PC-3 (cell line): Measurements from ENCODE around the gene MAMLD1. TPM values are rescaled to one million over a fixed set of nuclear protein-coding genes. Genes with fewer than 3 reads are reported as not detected.

Source experiments
- ATAC-seq: fragments of 200-7000 bp; cut with Tn5 transposase; 2 replicates; pipeline ENCODE4 v1.9.1; 2020; ENCODE audit warnings: mild to moderate bottlenecking, moderate library complexity
- BruUV-seq: library from RNA; stranded (reverse); fragments of 400-500 nt; replicated peaks from 2 replicates; lab custom pipeline; 2021; lab: Mats Ljungman, UMichigan
- CTCF ChIA-PET: fragments of 300-600 bp; sonication (Branson Sonifier 250); formaldehyde crosslinking; loops from one replicate; lab custom pipeline; 2022; ENCODE audit warnings: antibody characterized with exemption; lab: Charles Lee
- POLR2A ChIA-PET: fragments of 300-600 bp; sonication (Branson Sonifier 250); formaldehyde crosslinking; loops from one replicate; lab custom pipeline; 2022; ENCODE audit warnings: antibody characterized with exemption; ENCODE audit not compliant: unreplicated experiment; lab: Charles Lee
- DNase-seq: peaks from one replicate; pipeline ENCODE4 v3.0.0-alpha.2; 2015
- H2AFZ ChIP-seq: fragments of 300-600 bp; sonication (generic); 2 replicates; pipeline ENCODE4 v1.6.0; 2016; ENCODE audit warnings: antibody characterized with exemption, low read length
- H3F3A ChIP-seq: fragments of 300-600 bp; sonication (generic); one replicate; pipeline ENCODE4 v1.6.0; 2017; ENCODE audit warnings: antibody characterized with exemption, low read length, control low read depth, mild to moderate bottlenecking; ENCODE audit not compliant: unreplicated experiment
- H3K27ac ChIP-seq: fragments of 300-600 bp; sonication (generic); 2 replicates; pipeline ENCODE4 v1.5.1; 2016; ENCODE audit warnings: mild to moderate bottlenecking, low read length
- H3K27me3 ChIP-seq: fragments of 300-600 bp; sonication (generic); 2 replicates; pipeline ENCODE4 v1.6.1; 2016; ENCODE audit warnings: low read length, mixed read lengths
- H3K36me3 ChIP-seq: fragments of 300-600 bp; sonication (generic); 2 replicates; pipeline ENCODE4 v1.6.1; 2016; ENCODE audit warnings: low read depth, mixed run types, low read length, mixed read lengths
- H3K4me1 ChIP-seq: fragments of 300-600 bp; sonication (generic); 2 replicates; pipeline ENCODE4 v1.5.1; 2016; ENCODE audit warnings: low read length; ENCODE audit not compliant: insufficient read depth
- H3K4me2 ChIP-seq: fragments of 300-600 bp; sonication (generic); 2 replicates; pipeline ENCODE4 v1.6.0; 2016; ENCODE audit warnings: low read length
- H3K4me3 ChIP-seq: fragments of 300-600 bp; sonication (generic); 2 replicates; pipeline ENCODE4 v1.5.1; 2016; ENCODE audit warnings: mild to moderate bottlenecking, low read length, mixed read lengths
- H3K79me2 ChIP-seq: fragments of 300-600 bp; sonication (generic); 2 replicates; pipeline ENCODE4 v1.6.1; 2017; ENCODE audit warnings: low read length, mixed read lengths
- H3K9ac ChIP-seq: fragments of 300-600 bp; sonication (generic); 2 replicates; pipeline ENCODE4 v1.6.0; 2016; ENCODE audit warnings: mild to moderate bottlenecking, low read length
- H3K9me2 ChIP-seq: fragments of 300-600 bp; sonication (generic); replicated peaks from 2 replicates; pipeline ENCODE4 v1.6.1; 2016; ENCODE audit warnings: mixed run types, low read length, mixed read lengths
- H3K9me3 ChIP-seq: fragments of 300-600 bp; sonication (generic); 2 replicates; pipeline ENCODE4 v1.6.1; 2016; ENCODE audit warnings: low read length, mixed read lengths
- H4K20me1 ChIP-seq: fragments of 300-600 bp; sonication (generic); 2 replicates; pipeline ENCODE4 v1.6.1; 2016; ENCODE audit warnings: low read length, mixed read lengths
- EZH2 ChIP-seq: fragments of 300-600 bp; sonication (generic); IDR thresholded peaks from one replicate; pipeline ENCODE4 v1.6.1; 2017; ENCODE audit warnings: antibody characterized with exemption, mild to moderate bottlenecking, low read length; ENCODE audit not compliant: unreplicated experiment
- EZH2phosphoT487 ChIP-seq: fragments of 300-600 bp; sonication (generic); IDR thresholded peaks from 2 replicates; pipeline ENCODE4 v1.6.1; 2018; ENCODE audit warnings: mild to moderate bottlenecking, antibody characterized with exemption, low read length, borderline replicate concordance
- intact Hi-C: fragments of 100-400 bp; cut with micrococcal nuclease; formaldehyde crosslinking; loops from 2 replicates; pipeline ENCODE4 v1.9.0; 2023
- total RNA-seq: library from RNA; depleted of rRNA; stranded (reverse); fragments of >200 nt; gene quantifications from 2 replicates; pipeline ENCODE4 v1.2.3, GENCODE V29; 2014
- TF ChIP-seq, protein P1 (sequence below): fragments of 300-600 bp; sonication (generic); conservative IDR thresholded peaks from 2 replicates; pipeline ENCODE4 v1.5.1; 2017; ENCODE audit warnings: antibody characterized with exemption, low read depth, mild to moderate bottlenecking, low read length

MAMLD1 gene
- total RNA-seq, 1 experiment from 2014 or later, result 2.8 TPM

DNA sequence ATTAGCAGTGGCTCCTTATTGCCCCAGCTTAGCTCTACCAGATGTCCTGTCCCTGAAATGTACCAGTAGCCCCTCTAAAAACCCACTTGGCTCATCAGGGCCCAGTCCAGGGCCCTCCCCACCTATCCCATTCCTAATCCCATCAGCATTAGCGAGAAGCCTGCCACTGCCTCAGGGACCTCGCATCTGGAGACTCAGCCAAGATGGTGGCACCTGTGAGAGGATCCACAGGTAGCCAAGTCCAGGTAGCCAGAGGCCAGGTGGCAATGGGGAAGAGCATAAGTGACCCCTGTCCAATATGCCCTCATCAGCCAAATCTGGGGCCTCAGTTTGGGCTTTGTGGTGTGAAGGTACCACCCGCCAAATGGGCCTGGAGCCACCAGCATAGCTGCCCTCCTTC is 97.7 kb downstream of the MAMLD1 start:
- intact Hi-C loops, result no loop called here
- Histone ChIP-seq H3K4me1 (peaks cover 6% of the 10 kb centered on the region; the same call in 1 of the 2 replicates), H4K20me1 (no peaks in the 10 kb centered on the region), H3K4me2 (no peak overlapping the region), H3K27ac (no peak overlapping the region), H3K27me3 (no peaks in the 10 kb centered on the region), H3K9ac (no peak overlapping the region), H3F3A (no peaks in the 10 kb centered on the region), H3K9me3 (no peaks in the 10 kb centered on the region), H3K9me2 (no peaks in the 10 kb centered on the region), H3K4me3 (no peak overlapping the region), H2AFZ (no peak overlapping the region), H3K36me3 (no peaks in the 10 kb centered on the region), H3K79me2 (no peaks in the 10 kb centered on the region)
- no peak for ATAC-seq
- TF ChIP-seq EZH2 (no peak), EZH2phosphoT487 (no peak)
- TF ChIP-seq, protein P1, sequence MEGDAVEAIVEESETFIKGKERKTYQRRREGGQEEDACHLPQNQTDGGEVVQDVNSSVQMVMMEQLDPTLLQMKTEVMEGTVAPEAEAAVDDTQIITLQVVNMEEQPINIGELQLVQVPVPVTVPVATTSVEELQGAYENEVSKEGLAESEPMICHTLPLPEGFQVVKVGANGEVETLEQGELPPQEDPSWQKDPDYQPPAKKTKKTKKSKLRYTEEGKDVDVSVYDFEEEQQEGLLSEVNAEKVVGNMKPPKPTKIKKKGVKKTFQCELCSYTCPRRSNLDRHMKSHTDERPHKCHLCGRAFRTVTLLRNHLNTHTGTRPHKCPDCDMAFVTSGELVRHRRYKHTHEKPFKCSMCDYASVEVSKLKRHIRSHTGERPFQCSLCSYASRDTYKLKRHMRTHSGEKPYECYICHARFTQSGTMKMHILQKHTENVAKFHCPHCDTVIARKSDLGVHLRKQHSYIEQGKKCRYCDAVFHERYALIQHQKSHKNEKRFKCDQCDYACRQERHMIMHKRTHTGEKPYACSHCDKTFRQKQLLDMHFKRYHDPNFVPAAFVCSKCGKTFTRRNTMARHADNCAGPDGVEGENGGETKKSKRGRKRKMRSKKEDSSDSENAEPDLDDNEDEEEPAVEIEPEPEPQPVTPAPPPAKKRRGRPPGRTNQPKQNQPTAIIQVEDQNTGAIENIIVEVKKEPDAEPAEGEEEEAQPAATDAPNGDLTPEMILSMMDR, result no peak
- no TSS peak for BruUV-seq
- DNase-seq, result no peak
- ChIA-PET CTCF (no interaction called here), POLR2A (no interaction called here)

DNA sequence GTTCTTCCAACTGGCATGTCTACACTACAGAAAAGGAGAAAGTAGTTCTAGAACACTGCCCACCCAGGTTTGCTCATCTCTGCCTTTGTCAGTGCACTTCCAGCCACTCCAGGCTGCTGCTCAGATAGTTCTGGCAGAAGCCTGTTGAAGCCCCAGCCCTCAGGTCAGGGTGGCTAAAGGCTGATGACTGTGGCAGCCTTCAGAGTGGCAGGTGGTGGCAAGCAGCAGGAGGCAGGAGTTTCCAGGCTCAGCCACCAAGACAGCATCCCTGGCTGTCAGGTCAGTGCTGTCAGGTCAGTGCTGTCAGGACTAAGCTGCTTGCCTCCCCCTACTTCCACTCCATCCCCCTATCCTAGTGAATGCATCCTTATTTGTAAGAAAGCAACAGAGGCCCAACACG is 100.4 kb downstream of the MAMLD1 start:
- Histone ChIP-seq H3K9ac (no peak overlapping the region), H3K27ac (no peak overlapping the region), H2AFZ (no peak overlapping the region), H3K9me3 (no peaks in the 10 kb centered on the region), H3K4me2 (no peak overlapping the region), H3F3A (no peaks in the 10 kb centered on the region), H3K4me1 (no peaks in the 10 kb centered on the region), H3K36me3 (no peaks in the 10 kb centered on the region), H3K9me2 (no peaks in the 10 kb centered on the region), H3K79me2 (no peaks in the 10 kb centered on the region), H3K27me3 (no peaks in the 10 kb centered on the region), H4K20me1 (no peaks in the 10 kb centered on the region), H3K4me3 (no peak overlapping the region)
- TF ChIP-seq EZH2 (no peak), EZH2phosphoT487 (no peak)
- TF ChIP-seq, protein P1, result no peak
- POLR2A ChIA-PET, result no interaction called here
- DNase-seq (no peak), ATAC-seq (no peak)
- intact Hi-C loops, result no loop called here
- no TSS peak for BruUV-seq
- CTCF ChIA-PET, result no interaction called here

DNA sequence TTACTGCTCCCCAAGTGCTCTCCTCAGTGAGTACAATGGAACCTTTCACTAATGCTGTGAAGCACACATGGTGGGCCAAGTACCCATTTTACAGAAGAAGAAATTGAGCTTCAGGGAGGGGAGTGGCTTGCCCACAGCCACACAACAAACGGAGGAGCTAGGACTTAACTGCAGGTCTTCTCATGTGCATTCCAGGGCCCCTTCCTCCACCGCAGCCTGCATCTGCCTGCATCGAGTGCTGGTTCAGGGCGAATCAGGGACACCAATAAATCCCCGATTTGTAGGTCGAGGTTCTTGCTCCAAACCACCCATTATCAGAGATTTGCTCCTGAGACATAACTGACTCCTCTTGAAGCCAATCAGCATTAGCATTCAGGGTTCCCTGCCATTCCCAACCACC is 100.9 kb downstream of the MAMLD1 start:
- CTCF ChIA-PET, result no interaction called here
- H4K20me1 ChIP-seq, result no peaks in the 10 kb centered on the region
- H3K4me1 ChIP-seq, result no peaks in the 10 kb centered on the region
- BruUV-seq, result no TSS peak
- no peak overlapping the region for H2AFZ ChIP-seq
- H3K36me3 ChIP-seq, result no peaks in the 10 kb centered on the region
- no peaks in the 10 kb centered on the region for H3K9me2 ChIP-seq
- no peak overlapping the region for H3K27ac ChIP-seq
- no peaks in the 10 kb centered on the region for H3F3A ChIP-seq
- H3K9ac ChIP-seq, result no peak overlapping the region
- POLR2A ChIA-PET, result no interaction called here
- H3K79me2 ChIP-seq, result no peaks in the 10 kb centered on the region
- H3K4me2 ChIP-seq, result no peak overlapping the region
- ATAC-seq (no peak), DNase-seq (no peak)
- TF ChIP-seq, protein P1, result no peak
- TF ChIP-seq EZH2 (no peak), EZH2phosphoT487 (no peak)
- no peaks in the 10 kb centered on the region for H3K27me3 ChIP-seq
- H3K4me3 ChIP-seq, result no peak overlapping the region
- intact Hi-C loops, result no loop called here
- H3K9me3 ChIP-seq, result no peaks in the 10 kb centered on the region
